Rectal smooth muscle tissue (tissue), 1 donor: ENCODE measurements around the gene SLC2A6.

ENCODE experiments used
- H3K27ac ChIP-seq: one replicate; pipeline ENCODE4 v1.7.0; 2013; ENCODE audit warnings: low read depth, low read length, inconsistent platforms
- H3K27me3 ChIP-seq: one replicate; pipeline ENCODE4 v1.7.0; 2013; ENCODE audit warnings: low read length; ENCODE audit not compliant: control insufficient read depth, insufficient read depth
- H3K36me3 ChIP-seq: one replicate; pipeline ENCODE4 v1.7.0; 2013; ENCODE audit warnings: low read length; ENCODE audit not compliant: control insufficient read depth, insufficient read depth
- H3K4me1 ChIP-seq: one replicate; pipeline ENCODE4 v1.7.0; 2013; ENCODE audit warnings: low read length; ENCODE audit not compliant: control insufficient read depth, insufficient read depth
- H3K4me3 ChIP-seq: one replicate; pipeline ENCODE4 v1.7.0; 2013; ENCODE audit warnings: low read length
- H3K9ac ChIP-seq: one replicate; pipeline ENCODE4 v1.7.0; 2013; ENCODE audit warnings: low read length

Gene SLC2A6

DNA sequence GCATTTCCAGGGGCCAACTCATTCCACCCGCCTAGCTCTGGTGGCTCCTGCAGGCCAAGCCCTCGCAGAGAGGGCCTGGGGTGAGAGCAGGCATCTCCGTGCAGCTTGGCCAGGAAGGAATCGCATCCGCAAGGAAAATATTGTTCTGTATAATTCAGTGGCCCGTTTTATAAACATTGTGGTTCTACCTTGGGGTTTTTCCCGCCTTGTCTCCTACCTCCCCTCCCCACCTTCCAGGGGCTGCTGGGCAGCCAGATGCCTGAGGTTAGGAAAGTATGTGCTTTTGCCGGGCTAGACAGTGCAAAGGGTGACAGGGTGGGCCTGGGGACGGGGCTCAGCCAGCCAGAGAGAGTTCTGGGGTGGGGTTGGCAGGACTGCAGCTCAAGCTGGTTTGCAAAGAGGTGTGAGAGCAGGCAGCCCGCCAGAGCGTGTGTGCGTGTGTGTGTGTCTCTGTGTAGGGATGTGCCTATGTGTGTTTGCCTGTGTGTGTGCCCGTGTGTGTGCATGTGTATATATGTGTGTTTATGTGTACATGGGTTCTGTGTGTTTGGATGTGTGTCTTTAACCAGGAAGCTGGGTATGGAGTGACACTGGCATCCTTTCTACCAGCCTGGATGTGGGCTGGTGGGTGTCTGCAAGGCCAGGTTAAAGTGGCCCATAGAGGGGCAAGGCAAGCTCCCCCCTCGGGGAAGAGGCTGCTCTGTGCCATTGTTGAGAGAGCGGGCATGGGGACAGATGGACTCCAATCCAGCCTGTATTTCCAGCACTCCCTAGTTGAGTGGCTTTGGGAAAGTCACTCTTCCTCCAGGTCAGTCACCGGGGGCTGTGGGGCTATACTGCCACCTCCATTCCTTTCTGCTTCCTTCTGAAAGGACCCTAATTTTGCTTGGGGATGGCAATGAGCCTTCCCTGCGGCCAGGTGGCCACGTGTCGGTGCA, 10.6 kb upstream of the SLC2A6 start:
- Histone ChIP-seq H3K4me1 (no peaks in the 10 kb centered on the region), H3K27me3 (peaks cover 3% of the 10 kb centered on the region), H3K9ac (no peak overlapping the region), H3K4me3 (no peak overlapping the region), H3K36me3 (no peaks in the 10 kb centered on the region), H3K27ac (no peak overlapping the region)

DNA sequence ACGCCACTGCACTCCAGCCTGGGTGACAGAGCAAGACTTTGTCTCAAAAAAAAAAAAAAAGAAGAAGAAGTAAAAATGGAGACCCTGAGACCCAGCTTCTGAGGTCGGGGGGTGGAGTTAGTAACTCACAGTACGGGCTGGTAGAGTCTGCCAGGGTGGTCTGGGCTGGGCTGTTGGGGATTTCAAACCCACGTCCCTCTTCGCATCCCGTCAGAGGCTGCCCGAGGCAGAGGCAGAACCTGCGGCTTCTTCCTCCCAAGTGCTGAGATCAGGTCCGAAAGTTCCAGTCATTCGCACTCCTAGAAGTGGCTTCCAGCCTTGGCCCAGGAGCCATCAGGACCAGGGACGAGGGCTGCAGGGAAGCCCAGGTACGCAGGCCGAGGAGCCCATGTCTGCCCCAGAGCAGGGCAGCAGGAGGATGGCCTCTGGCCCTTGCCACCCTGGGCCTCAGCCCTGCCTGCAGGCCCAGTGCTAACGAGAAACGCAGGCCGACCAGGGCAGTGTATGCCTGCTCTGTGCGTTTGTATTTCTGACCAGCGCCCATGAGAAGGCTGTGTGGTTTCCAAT, 9.9 kb upstream of the SLC2A6 start:
- peaks cover 3% of the 10 kb centered on the region for H3K27me3 ChIP-seq
- H3K36me3 ChIP-seq: no peaks in the 10 kb centered on the region
- H3K9ac ChIP-seq: no peak overlapping the region
- no peak overlapping the region for H3K27ac ChIP-seq
- no peaks in the 10 kb centered on the region for H3K4me1 ChIP-seq
- H3K4me3 ChIP-seq: no peak overlapping the region

DNA sequence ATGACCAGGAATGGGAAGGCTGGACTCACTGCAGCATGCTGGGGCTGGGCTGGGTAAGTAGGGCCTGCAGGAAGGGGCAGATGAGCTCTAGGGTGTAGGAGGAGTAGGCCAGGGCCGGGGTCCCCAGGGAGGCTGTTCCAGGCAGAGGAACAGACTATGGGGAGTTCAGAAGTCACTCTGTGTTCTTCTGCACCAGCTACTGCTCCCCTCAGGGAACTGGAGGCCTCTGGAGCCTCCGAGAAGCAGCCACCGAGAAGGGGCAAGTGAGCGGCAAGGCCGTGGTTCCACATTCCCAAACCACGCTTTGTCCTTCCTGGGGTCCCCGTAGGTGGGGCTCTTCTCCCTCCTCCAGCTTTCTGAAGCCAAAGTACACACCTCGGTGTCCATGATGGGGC, 8.4 kb upstream of the SLC2A6 start:
- H3K27me3 ChIP-seq: peaks cover 3% of the 10 kb centered on the region
- no peak overlapping the region for H3K27ac ChIP-seq
- H3K4me1 ChIP-seq: no peaks in the 10 kb centered on the region
- no peaks in the 10 kb centered on the region for H3K36me3 ChIP-seq
- H3K4me3 ChIP-seq: no peak overlapping the region
- no peak overlapping the region for H3K9ac ChIP-seq

DNA sequence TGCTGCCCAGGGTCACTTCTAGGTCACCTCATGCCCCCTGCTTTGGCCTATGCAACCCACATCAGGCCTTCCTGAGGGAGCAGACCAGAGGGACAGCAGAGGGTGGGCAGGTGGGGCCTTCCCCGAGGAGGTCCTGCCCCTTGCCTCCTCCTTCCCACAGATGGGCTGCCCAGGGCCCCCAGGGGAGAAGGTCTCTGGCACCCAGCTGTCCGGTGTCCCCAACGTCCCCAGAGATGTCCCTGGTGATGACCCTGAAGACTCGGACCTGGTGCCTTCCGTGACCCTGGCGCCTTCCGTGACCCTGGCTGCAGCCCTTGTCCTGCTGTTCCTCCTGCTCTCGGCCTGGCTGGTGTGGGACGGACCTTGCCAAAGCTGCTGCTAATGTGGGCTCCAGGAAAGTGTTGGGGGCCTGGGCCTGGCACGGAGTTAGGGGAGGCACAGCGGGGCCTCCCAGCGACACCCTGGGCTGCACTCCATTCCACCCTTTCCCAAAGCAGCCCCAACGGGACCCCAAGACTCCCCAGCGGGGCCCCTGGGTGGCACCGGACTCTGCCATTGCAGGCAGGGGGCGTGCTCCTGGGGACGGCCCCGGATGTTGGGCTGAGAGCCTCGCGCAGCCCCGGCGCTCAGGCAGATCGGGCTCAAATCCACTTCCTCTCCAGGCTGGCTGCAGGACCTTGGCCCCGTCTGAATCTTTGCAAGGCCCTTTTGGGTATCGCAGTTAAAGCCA, 6.8 kb upstream of the SLC2A6 start:
- Histone ChIP-seq H3K36me3 (no peaks in the 10 kb centered on the region), H3K27ac (no peak overlapping the region), H3K9ac (no peak overlapping the region), H3K4me3 (no peak overlapping the region), H3K27me3 (no peaks in the 10 kb centered on the region), H3K4me1 (no peaks in the 10 kb centered on the region)

DNA sequence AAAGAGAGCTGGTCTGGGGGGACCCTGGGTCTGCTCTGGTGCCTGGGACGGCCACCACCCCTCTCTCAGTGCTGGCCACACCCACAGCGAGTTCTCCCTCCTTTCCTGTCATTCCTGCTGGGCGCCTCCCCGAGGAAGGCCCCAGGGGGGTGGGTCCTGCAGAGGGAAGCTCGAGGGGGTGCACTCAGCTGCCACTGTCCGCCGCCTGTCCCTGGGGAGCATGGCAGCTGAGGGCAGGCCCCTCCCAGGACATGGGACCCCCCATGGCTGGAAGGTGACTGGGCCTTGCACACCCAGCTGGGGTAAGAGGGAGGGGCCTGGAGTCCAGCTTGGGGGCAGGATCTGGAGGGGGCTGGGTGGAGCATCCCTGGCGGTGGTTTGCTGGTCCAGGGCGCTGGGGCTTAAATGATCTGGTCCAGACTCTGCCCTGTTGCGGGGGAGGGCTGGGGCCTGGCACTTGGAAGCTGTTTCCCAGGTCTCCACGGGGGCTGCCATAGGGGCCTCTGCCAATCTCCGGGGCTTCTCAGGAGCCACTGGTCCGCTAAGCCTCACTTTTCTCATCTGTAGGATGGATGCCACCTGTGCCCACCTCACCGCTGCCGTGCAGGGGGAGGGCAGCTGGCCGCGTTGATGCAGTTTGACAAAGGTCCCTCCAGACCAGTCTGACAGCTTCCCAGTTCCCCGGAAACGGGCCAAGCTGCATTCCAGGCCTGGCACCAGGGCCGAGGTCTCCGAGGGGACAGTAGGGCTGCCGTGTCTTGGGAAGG, 6.0 kb upstream of the SLC2A6 start:
- no peak overlapping the region for H3K9ac ChIP-seq
- no peaks in the 10 kb centered on the region for H3K27me3 ChIP-seq
- H3K36me3 ChIP-seq: no peaks in the 10 kb centered on the region
- no peaks in the 10 kb centered on the region for H3K4me1 ChIP-seq
- no peak overlapping the region for H3K4me3 ChIP-seq
- H3K27ac ChIP-seq: no peak overlapping the region

DNA sequence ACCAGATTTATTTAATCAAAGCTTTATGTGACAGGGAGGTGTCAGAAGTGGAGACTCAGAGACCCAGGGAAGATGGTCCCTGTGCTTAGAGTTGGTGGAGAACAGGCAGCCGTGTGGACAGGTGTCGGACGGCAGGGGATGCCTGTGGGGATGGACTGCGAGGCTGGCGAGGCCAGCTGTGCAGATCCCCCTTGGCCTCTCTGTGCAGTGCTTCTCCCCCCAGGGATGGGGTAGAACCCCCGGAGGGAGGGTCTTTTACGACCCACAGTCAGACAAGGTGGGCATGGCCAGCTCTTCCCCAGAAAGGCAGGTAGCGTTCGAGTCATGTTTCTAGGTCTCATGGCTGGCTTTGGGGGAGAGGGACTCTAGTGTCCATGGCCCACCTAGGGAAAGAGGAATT, 4.7 kb upstream of the SLC2A6 start:
- Histone ChIP-seq H3K36me3 (no peaks in the 10 kb centered on the region), H3K4me3 (no peak overlapping the region), H3K27ac (no peak overlapping the region), H3K9ac (no peak overlapping the region), H3K27me3 (no peaks in the 10 kb centered on the region), H3K4me1 (peaks cover 1% of the 10 kb centered on the region)

DNA sequence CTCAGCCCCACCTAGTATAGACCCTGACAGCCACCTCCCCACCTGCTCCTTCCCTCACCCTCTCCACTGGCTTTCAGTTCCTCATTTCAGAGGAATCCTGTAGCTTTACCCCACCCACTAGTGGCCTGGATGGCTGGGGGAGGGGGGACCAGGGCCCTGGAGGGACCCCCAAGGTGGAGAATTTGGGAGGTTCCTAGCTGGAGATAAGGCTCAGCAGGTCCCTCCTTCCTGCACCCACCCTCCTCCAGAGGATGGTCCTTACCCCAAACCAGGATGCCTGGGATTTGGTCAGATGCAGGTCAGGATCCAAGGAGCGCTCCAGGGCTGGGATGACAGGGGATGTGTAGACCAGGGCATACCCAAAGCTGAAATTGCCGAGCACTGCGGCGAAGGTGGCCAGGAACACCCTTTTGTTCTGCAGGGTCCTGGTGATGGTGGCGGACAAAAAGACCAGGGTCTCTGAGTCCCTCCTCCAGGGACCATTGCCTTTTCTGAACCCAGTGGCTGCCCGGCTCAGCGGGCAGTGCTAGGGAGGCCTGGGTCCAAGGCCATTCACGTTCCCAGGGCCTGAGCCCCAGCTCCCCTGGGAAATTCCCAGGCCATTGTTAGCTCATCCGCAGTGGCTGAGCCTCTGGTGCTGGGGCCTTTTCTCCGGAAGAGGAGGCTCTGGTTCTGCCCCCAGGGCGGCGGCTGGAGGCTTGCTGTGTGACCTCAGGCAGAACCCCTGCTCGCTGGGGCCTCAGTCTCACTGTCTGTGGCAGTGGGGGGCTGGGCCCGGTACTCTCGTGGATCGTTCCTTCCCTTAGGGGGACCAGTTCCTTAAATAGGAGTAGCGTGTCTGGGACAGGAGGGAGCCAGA, 678 bp downstream of the SLC2A6 start:
- H3K4me3 ChIP-seq: peak overlapping the region; percentile 57
- no peaks in the 10 kb centered on the region for H3K27me3 ChIP-seq
- H3K27ac ChIP-seq: no peak overlapping the region
- peaks cover 2% of the 10 kb centered on the region for H3K36me3 ChIP-seq
- no peak overlapping the region for H3K9ac ChIP-seq
- peaks cover 4% of the 10 kb centered on the region for H3K4me1 ChIP-seq

DNA sequence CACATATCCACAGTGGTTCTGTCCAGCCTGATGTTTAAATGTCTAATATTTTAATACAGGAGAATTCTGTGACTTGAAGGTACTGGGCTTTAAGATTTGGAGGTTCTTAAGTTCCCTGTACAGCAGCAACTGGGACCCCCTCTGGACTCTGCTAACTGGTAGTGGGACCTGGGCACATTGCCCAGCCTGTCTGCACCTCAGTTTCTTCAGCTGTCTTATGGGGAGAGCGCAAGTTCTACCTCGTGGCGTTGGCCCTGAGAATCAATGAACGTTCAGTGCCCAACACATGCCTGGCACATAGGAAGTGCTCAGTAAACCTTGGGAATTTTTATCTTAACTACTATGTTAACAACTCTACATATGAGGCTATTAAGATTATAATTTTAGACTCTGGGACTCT, 1.4 kb downstream of the SLC2A6 start:
- Histone ChIP-seq H3K4me3 (no peak overlapping the region), H3K36me3 (peaks cover 2% of the 10 kb centered on the region), H3K4me1 (peaks cover 4% of the 10 kb centered on the region), H3K9ac (no peak overlapping the region), H3K27me3 (no peaks in the 10 kb centered on the region), H3K27ac (no peak overlapping the region)

DNA sequence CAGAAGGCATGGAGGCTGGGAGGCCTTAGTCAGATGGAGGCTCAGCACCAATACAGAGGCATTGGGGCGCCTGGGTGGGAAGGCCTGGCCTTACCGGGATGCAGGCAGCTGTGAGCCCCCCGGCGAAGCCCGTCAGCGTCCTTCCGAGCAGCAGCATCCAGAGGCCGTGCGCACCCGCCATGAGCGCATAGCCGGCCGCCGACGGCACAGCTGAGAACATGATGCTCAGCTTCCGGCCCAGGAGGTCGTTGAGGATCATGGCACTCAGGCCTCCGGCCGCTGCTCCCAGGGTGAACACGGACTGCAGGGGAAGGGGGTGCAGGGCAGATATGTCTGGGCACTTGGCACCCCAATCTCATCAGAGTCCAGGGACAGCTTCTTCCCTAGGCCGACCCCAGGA, 2.0 kb downstream of the SLC2A6 start:
- Histone ChIP-seq H3K9ac (no peak overlapping the region), H3K4me1 (peaks cover 4% of the 10 kb centered on the region), H3K4me3 (no peak overlapping the region), H3K27ac (no peak overlapping the region), H3K36me3 (peaks cover 2% of the 10 kb centered on the region), H3K27me3 (no peaks in the 10 kb centered on the region)

DNA sequence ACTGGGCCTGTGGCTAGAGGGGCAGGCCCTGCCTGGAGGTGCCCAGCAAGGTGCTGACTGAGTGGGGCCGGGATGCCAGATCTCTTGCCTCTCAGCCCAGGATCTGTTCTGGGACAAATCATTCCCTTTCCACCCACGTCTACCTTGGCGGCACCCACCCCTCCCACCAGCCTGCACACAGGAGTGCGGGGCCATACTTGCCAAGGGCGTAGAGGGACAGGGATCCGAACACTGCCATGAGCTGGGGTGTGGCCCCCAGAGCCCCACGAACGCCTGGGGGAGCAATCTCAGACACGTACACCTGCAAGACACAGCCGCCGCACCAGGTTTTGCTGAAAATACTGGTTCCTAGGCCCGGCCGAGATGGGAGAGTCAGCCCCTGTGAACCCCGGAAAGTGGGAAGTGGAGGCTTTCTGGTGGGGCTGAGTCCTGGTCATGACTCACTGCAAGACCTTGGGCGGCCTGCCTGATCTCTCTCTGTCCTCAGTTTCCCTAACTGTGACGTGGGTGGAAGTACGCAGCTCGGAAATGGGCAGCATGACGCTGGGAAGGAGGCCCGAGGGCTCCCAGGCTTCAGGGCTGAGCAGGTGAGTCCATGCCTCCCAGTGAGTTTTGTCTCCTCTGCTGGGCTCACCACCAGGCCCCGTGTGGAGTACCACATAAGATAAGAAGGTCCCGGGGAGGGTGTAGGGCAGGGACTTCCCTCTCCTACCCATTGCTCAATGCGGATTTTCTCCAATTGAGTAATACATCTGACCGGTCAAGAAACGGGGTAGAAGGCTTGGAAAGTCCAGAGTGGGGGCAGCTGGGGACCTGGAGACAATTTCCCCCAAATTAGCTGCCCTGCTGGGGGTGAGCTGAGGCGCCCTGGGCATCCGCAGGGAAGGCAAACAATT, 2.6 kb downstream of the SLC2A6 start:
- Histone ChIP-seq H3K9ac (no peak overlapping the region), H3K27ac (no peak overlapping the region), H3K36me3 (peaks cover 2% of the 10 kb centered on the region), H3K4me3 (no peak overlapping the region), H3K4me1 (peaks cover 4% of the 10 kb centered on the region), H3K27me3 (no peaks in the 10 kb centered on the region)
